A673 (cell line): ENCODE results near the gene CSRNP2. TPM values are rescaled to one million over a fixed set of nuclear protein-coding genes. Genes with fewer than 3 reads are reported as not detected.
"Not testable (repeated sequence)": the region's sequence is repeated elsewhere in the genome, so short reads cannot be mapped to it uniquely, and the experiment has no call there.

ENCODE experiments used
- BruUV-seq: library from RNA; stranded (reverse); fragments of 400-500 nt; replicated peaks from 2 replicates; lab custom pipeline; 2021; lab: Mats Ljungman, UMichigan
- CTCF ChIA-PET: fragments of 300-600 bp; sonication (Branson Sonifier 250); formaldehyde crosslinking; loops from one replicate; lab custom pipeline; 2022; ENCODE audit warnings: antibody characterized with exemption; lab: Charles Lee
- POLR2A ChIA-PET: fragments of 300-600 bp; sonication (Branson Sonifier 250); formaldehyde crosslinking; loops from one replicate; lab custom pipeline; 2022; ENCODE audit warnings: antibody characterized with exemption; ENCODE audit not compliant: low non-redundant PET; lab: Charles Lee
- DNase-seq: peaks from one replicate; pipeline ENCODE4 v3.0.0-alpha.2; 2015; ENCODE audit warnings: low spot score
- H3K27ac ChIP-seq: fragments of 200-600 bp; sonication (generic); 2 replicates; pipeline ENCODE4 v1.5.1; 2016; ENCODE audit warnings: mixed run types, low read depth, mild to moderate bottlenecking, mixed read lengths, antibody characterized with exemption, low read length; ENCODE audit not compliant: poor library complexity, severe bottlenecking
- H3K27me3 ChIP-seq: fragments of 200-600 bp; sonication (generic); replicated peaks from 2 replicates; pipeline ENCODE4 v1.6.1; 2017; ENCODE audit warnings: mixed run types, low read depth, mild to moderate bottlenecking, mixed read lengths, antibody characterized with exemption, low read length; ENCODE audit not compliant: insufficient read depth, poor library complexity
- H3K36me3 ChIP-seq: fragments of 200-600 bp; sonication (generic); 2 replicates; pipeline ENCODE4 v1.6.1; 2016; ENCODE audit warnings: mixed run types, mild to moderate bottlenecking, mixed read lengths, antibody characterized with exemption, low read length; ENCODE audit not compliant: insufficient read depth, poor library complexity, severe bottlenecking
- H3K4me1 ChIP-seq: fragments of 200-600 bp; sonication (generic); 2 replicates; pipeline ENCODE4 v1.6.1; 2017; ENCODE audit warnings: mixed run types, mild to moderate bottlenecking, mixed read lengths, antibody characterized with exemption, low read length; ENCODE audit not compliant: insufficient read depth, poor library complexity, severe bottlenecking
- H3K4me3 ChIP-seq: fragments of 200-600 bp; sonication (generic); 2 replicates; pipeline ENCODE4 v1.5.1; 2016; ENCODE audit warnings: low read depth, mixed run types, mild to moderate bottlenecking, mixed read lengths, low read length; ENCODE audit not compliant: poor library complexity, severe bottlenecking
- H3K9me3 ChIP-seq: fragments of 200-600 bp; sonication (generic); 2 replicates; pipeline ENCODE4 v1.6.1; 2016; ENCODE audit warnings: mixed run types, low read depth, mild to moderate bottlenecking, mixed read lengths, antibody characterized with exemption, low read length; ENCODE audit not compliant: poor library complexity, severe bottlenecking
- EZH2 ChIP-seq: fragments of 200-600 bp; sonication (generic); IDR thresholded peaks from 2 replicates; pipeline ENCODE4 v1.6.1; 2017; ENCODE audit warnings: borderline replicate concordance, low read depth, mild to moderate bottlenecking, mixed read lengths, antibody characterized with exemption, low read length; ENCODE audit not compliant: poor library complexity, severe bottlenecking
- intact Hi-C: fragments of 100-400 bp; cut with micrococcal nuclease; formaldehyde crosslinking; loops from one replicate; pipeline ENCODE4 v1.10.0; 2022; ENCODE audit not compliant: unreplicated experiment
- total RNA-seq: library from RNA; stranded (reverse); gene quantifications from 2 replicates; pipeline ENCODE4 v1.2.3, GENCODE V29; 2021
- TF ChIP-seq, protein P1 (sequence below): fragments of 300-800, 200-600 bp; sonication (generic); conservative IDR thresholded peaks from 2 replicates; pipeline ENCODE4 v1.5.1; 2017; ENCODE audit warnings: low read depth, mild to moderate bottlenecking, antibody characterized with exemption, low read length, moderate library complexity, mixed read lengths

The CSRNP2 gene
- total RNA-seq, 1 experiment from 2014 or later: 38.8 TPM

DNA sequence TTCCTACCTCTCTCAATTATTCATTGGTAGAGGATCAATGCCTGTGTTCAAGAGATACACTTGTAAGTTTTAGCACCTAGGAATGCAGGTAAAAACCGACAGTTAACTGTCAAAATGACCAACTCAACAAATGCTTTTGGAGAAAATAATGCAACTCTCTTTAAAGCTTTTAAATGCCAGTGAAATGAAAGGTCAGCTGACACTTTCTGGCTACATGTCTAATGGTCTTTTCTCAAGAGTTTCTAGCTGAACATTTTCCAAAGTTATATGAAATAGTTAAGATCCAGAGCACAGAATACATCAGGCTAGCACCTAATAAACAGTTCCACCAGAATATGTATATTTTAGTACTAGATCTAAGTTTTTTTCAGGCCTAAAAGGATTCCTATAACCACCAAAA is 2.0 kb downstream of the CSRNP2 start:
- POLR2A ChIA-PET: interaction anchor here (0.7 kb wide), 2 partner anchors 134 to 260 kb away, joined by 3 to 4 read pairs; no protein-coding TSS in a partner anchor
- no peak for DNase-seq
- Histone ChIP-seq H3K9me3 (no peaks in the 10 kb centered on the region), H3K4me1 (peaks cover 4% of the 10 kb centered on the region), H3K4me3 (no peak overlapping the region), H3K27me3 (no peaks in the 10 kb centered on the region), H3K36me3 (no peaks in the 10 kb centered on the region), H3K27ac (no peak overlapping the region)
- CTCF ChIA-PET: no interaction called here
- intact Hi-C loops: loop anchor here (10.0 kb wide), 1 partner anchor 153 kb away; the partner anchor contains the start of gene DAZAP2
- TF ChIP-seq, protein P1, sequence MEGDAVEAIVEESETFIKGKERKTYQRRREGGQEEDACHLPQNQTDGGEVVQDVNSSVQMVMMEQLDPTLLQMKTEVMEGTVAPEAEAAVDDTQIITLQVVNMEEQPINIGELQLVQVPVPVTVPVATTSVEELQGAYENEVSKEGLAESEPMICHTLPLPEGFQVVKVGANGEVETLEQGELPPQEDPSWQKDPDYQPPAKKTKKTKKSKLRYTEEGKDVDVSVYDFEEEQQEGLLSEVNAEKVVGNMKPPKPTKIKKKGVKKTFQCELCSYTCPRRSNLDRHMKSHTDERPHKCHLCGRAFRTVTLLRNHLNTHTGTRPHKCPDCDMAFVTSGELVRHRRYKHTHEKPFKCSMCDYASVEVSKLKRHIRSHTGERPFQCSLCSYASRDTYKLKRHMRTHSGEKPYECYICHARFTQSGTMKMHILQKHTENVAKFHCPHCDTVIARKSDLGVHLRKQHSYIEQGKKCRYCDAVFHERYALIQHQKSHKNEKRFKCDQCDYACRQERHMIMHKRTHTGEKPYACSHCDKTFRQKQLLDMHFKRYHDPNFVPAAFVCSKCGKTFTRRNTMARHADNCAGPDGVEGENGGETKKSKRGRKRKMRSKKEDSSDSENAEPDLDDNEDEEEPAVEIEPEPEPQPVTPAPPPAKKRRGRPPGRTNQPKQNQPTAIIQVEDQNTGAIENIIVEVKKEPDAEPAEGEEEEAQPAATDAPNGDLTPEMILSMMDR: no peak
- no peak for TF ChIP-seq EZH2
- BruUV-seq: no TSS peak

DNA sequence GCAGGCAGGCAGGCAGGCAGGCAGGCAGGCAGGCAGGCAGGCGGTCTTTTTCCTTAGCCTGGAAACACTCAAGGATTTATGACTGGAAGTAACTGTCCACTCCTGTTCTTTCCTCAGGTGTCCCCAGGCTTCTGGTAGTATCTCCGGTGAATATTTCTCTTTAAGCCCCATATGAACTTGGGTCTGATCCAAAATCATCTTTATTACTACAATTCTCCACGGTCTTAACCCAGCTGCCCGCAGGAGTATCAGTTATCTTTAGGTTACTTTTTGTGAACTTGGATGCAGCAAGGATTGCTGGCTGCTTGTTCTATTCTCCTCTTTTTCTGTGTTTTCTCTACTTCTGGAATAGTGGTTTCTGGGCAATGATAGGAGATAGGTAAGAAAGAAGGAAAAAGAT is 3.3 kb downstream of the CSRNP2 start:
- no peak for DNase-seq
- ChIA-PET POLR2A (no interaction called here), CTCF (interaction anchor here (0.9 kb wide), 1 partner anchor 261 kb away, joined by 6 read pairs; no protein-coding TSS in a partner anchor)
- Histone ChIP-seq H3K36me3 (no peaks in the 10 kb centered on the region), H3K27me3 (no peaks in the 10 kb centered on the region), H3K9me3 (no peaks in the 10 kb centered on the region), H3K4me3 (no peak overlapping the region), H3K4me1 (peaks cover 4% of the 10 kb centered on the region), H3K27ac (no peak overlapping the region)
- intact Hi-C loops: loop anchor here (10.0 kb wide), 1 partner anchor 155 kb away; the partner anchor contains the start of gene DAZAP2
- BruUV-seq: no TSS peak
- no peak for TF ChIP-seq EZH2
- TF ChIP-seq, protein P1: no peak

DNA sequence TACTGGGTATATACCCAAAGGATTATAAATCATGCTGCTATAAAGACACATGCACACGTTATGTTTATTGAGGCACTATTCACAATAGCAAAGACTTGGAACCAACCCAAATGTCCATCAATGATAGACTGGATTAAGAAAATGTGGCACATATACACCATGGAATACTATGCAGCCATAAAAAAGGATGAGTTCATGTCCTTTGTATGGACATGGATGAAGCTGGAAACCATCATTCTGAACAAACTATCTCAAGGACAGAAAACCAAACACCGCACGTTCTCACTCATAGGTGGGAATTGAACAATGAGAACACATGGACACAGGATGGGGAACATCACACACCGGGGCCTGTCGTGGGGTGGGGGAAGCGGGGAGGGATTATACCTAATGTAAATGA is 4.5 kb downstream of the CSRNP2 start:
- DNase-seq, H3K9me3 ChIP-seq, H3K36me3 ChIP-seq, intact Hi-C loops, H3K27me3 ChIP-seq, H3K27ac ChIP-seq, POLR2A ChIA-PET, BruUV-seq, H3K4me1 ChIP-seq, CTCF ChIA-PET, H3K4me3 ChIP-seq: not testable (repeated sequence)

DNA sequence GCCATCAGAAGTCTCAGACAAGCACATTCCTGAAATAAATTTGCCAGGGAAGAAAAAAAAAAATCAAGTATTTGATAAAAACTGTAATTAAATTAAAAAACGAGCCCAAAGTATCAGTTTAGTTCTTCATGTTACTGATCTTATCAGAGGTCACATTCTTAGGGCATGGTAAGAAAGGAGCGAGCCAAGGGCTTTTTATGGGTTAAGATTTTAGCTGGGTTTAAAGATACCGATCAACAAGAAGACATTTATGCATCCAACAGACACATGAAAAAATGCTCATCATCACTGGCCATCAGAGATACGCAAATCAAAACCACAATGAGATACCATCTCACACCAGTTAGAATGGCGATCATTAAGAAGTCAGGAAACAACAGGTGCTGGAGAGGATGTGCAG is 5.0 kb downstream of the CSRNP2 start:
- CTCF ChIA-PET: not testable (repeated sequence)

More for the DNA sequence above, 5.0 kb downstream of the CSRNP2 start:
- DNase-seq, H3K4me3 ChIP-seq, POLR2A ChIA-PET, H3K9me3 ChIP-seq, H3K27ac ChIP-seq, H3K27me3 ChIP-seq, H3K36me3 ChIP-seq, BruUV-seq, H3K4me1 ChIP-seq, intact Hi-C loops: not testable (repeated sequence)
